Testis (tissue), 5 donors: ENCODE measurements around the gene BTG1. TPM values are rescaled to one million over a fixed set of nuclear protein-coding genes. Genes with fewer than 3 reads are reported as not detected.
A peak's percentile ranks its signal among the peaks of the same experiment; 100 is the strongest.

Experiments used
- DNase-seq: peaks from one replicate; pipeline ENCODE4 v3.0.0-alpha.2; 2019
- H3K27ac ChIP-seq, 2 donors: fragments of 200-600 bp; sonication (generic); one replicate each; pipeline ENCODE4 v1.5.1; 2019
- H3K27me3 ChIP-seq: fragments of 200-600 bp; sonication (generic); one replicate; pipeline ENCODE4 v1.5.1; 2019
- H3K36me3 ChIP-seq: fragments of 200-600 bp; sonication (generic); one replicate; pipeline ENCODE4 v1.5.1; 2017; ENCODE audit warnings: low read depth; ENCODE audit errors: missing control alignments
- H3K4me1 ChIP-seq: fragments of 200-600 bp; sonication (generic); one replicate; pipeline ENCODE4 v1.5.1; 2019
- H3K4me3 ChIP-seq, 2 donors: fragments of 200-600 bp; sonication (generic); one replicate each; pipeline ENCODE4 v1.5.1; 2017 to 2019
- H3K9me3 ChIP-seq: fragments of 200-600 bp; sonication (generic); one replicate; pipeline ENCODE4 v1.5.1; 2017
- POLR2A ChIP-seq: fragments of 450-650 bp; IDR thresholded peaks from one replicate; pipeline ENCODE4 v1.6.1; 2017; ENCODE audit warnings: antibody characterized with exemption, mild to moderate bottlenecking, moderate library complexity
- WGBS, 2 donors: methylation state at CpG; one replicate each; pipeline ENCODE4 v1.1.5; 2018; 5-methylcytosine and 5-hydroxymethylcytosine counted together
- intact Hi-C: fragments of 100-400 bp; cut with DNase I; formaldehyde crosslinking; loops from one replicate; pipeline ENCODE4 v1.15.1; 2023; ENCODE audit warnings: low total_unique reads
- long read RNA-seq, 2 donors: transcript quantifications; one replicate each; lab custom pipeline, GENCODE V29; 2026
- polyA plus RNA-seq: library from polyadenylated mRNA; stranded (reverse); fragments of 350-450 nt; fragmentation: Illumina TruSeq; extraction: RNeasy Lipid Tissue Mini Kit (QIAGEN cat#74804); gene quantifications from one replicate; pipeline ENCODE4 v1.2.3, GENCODE V29; 2014; ENCODE audit warnings: low read depth, low replicate concordance; ENCODE audit not compliant: insufficient read depth
- total RNA-seq, 2 donors: library from RNA; depleted of rRNA; stranded (reverse); fragments of >200 nt; gene quantifications; one replicate each; pipeline ENCODE4 v1.2.3, GENCODE V29; 2016
- TF ChIP-seq, protein P1 (sequence below), 3 experiments: fragments of 450-650 bp in 2 of 3; fragments of 200-600 bp in 1 of 3; sonication (generic) in 1 of 3; IDR thresholded peaks; one replicate each; pipeline ENCODE4 v1.5.1; 2016 to 2019; ENCODE audit warnings: antibody characterized with exemption in 3 of 3, mild to moderate bottlenecking in 2 of 3, moderate library complexity in 1 of 3

BTG1 gene, protein sequence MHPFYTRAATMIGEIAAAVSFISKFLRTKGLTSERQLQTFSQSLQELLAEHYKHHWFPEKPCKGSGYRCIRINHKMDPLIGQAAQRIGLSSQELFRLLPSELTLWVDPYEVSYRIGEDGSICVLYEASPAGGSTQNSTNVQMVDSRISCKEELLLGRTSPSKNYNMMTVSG
- total RNA-seq (10 to 100 TPM; 23.8 to 37.0 TPM), polyA plus RNA-seq (65.3 TPM)
- long read RNA-seq, donor 1, full-length matches to known transcripts = 86 of 86 reads
- long read RNA-seq, donor 1, partial matches to known transcripts = 0 of 86 reads
- long read RNA-seq, donor 1, other reads (novel, unspliced or antisense) = 0 of 86 reads
- long read RNA-seq, donor 2, full-length matches to known transcripts = 65 of 65 reads
- long read RNA-seq, donor 2, partial matches to known transcripts = 0 of 65 reads
- long read RNA-seq, donor 2, other reads (novel, unspliced or antisense) = 0 of 65 reads

DNA sequence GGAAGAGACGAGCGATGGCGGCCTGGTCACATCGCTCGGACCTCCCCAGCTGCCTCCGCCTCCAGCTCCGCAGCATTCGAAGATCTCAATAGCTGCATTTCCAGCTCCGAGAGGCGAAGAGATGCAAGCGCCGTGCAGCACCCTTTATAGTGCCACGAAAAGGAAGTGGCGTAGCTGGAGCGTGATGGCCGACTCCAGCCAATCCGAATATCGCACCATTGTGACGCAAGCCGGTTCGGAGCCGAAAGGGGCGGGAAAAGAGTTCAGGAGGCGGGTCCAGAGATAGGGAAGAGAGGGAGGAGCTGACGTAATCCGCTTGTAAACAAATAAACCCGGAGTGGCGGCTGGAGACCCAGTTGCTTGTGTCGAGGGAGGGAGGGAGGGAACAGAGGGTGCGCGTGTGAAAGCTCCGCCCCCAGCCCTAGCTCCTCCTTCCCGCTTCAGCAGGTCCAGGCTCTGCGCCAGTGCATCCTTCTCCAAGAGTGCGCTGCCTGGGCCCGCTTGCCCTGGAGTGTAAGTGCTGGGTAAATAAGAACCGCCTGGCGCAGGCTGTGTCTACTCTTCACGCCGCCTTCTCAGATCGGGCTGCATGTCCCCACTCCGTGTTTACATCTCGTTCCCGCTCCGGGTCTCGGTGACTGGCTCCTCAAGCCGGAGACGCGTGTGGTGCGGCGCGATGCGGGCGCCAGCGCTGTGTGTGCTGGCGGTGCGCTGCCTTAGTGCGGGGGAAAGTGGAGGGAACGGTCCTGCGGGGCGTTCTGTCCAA is at the start of gene BTG1:
Gene BTG1 (minus strand): TSS at position 116 of the 766 bp plus-strand sequence. CDS start 311 bp downstream, outside the sequence.
- intact Hi-C loops = loop anchor here (10.0 kb wide), 1 partner anchor 761 kb away; no protein-coding TSS in a partner anchor
- Histone ChIP-seq H3K27me3 (no peaks in the 10 kb centered on the region), H3K4me3 (peak within 1 kb of the TSS; percentile 92 to 99), H3K36me3 (no peaks in the 10 kb centered on the region), H3K27ac (peak within 1 kb of the TSS; percentile 100), H3K4me1 (peaks cover 6% of the 10 kb centered on the region), H3K9me3 (no peaks in the 10 kb centered on the region)
- WGBS, 2 donors = 0% methylated on average over 36 to 61 of the region's 61 CpGs
- peak; percentile 98 for TF ChIP-seq POLR2A
- TF ChIP-seq, protein P1, sequence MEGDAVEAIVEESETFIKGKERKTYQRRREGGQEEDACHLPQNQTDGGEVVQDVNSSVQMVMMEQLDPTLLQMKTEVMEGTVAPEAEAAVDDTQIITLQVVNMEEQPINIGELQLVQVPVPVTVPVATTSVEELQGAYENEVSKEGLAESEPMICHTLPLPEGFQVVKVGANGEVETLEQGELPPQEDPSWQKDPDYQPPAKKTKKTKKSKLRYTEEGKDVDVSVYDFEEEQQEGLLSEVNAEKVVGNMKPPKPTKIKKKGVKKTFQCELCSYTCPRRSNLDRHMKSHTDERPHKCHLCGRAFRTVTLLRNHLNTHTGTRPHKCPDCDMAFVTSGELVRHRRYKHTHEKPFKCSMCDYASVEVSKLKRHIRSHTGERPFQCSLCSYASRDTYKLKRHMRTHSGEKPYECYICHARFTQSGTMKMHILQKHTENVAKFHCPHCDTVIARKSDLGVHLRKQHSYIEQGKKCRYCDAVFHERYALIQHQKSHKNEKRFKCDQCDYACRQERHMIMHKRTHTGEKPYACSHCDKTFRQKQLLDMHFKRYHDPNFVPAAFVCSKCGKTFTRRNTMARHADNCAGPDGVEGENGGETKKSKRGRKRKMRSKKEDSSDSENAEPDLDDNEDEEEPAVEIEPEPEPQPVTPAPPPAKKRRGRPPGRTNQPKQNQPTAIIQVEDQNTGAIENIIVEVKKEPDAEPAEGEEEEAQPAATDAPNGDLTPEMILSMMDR (IDR thresholded peaks at IDR 0.05) = peak in 2 of 3 experiments; percentile 18 to 38
- DNase-seq = peak; percentile 100

DNA sequence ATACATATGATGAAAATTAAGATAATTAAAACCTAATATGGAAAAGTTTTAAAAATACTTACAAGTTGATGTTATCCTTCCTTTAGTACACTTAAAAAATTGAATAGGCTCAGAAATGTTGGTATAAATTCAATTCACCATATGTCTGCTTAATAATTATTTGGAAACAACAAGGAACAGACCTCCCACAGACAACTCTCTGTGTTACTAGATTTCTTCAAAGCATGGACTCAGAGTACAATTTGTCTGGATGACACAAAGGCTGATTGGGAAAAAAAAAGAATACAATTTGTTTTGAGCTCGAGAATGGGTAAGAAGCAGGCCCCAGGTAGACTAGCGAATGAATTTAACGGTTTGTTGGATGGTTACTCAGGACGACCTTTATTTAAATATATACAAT is 48.9 kb upstream of the BTG1 start:
- no peaks in the 10 kb centered on the region for H3K27me3 ChIP-seq
- DNase-seq = no peak
- intact Hi-C loops = no loop called here
- no peaks in the 10 kb centered on the region for H3K9me3 ChIP-seq
- no peaks in the 10 kb centered on the region for H3K36me3 ChIP-seq
- no peak for TF ChIP-seq POLR2A
- TF ChIP-seq, protein P1 (IDR thresholded peaks at IDR 0.05) = no peak
- H3K4me3 ChIP-seq = no peak overlapping the region
- 58 to 67% methylated on average over 4 of the region's 4 CpGs for WGBS, 2 donors
- H3K4me1 ChIP-seq = no peaks in the 10 kb centered on the region
- no peak overlapping the region for H3K27ac ChIP-seq

DNA sequence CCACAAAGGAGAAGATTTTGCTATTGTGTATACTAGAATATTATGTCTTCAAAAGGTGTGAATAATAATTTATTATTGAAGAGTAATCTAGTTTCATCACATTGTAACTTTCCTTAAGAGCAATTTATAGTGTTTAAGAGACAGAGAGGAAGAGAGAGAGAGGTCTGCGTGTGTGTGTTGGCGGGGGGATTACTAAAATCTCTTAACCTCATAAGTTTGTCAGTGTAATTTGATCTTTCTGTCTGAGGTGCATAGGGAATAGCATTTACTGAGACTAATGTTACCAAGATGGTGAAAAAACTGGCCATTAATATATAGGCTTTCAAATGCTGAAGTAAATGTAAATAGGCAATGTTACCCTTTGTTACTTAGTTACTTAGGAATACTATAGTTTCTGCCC is 48.2 kb upstream of the BTG1 start:
- TF ChIP-seq, protein P1 (IDR thresholded peaks at IDR 0.05) = no peak
- no peak for TF ChIP-seq POLR2A
- Histone ChIP-seq H3K27me3 (no peaks in the 10 kb centered on the region), H3K27ac (no peak overlapping the region), H3K36me3 (no peaks in the 10 kb centered on the region), H3K4me3 (no peak overlapping the region), H3K9me3 (no peaks in the 10 kb centered on the region), H3K4me1 (no peaks in the 10 kb centered on the region)
- WGBS, 2 donors = 81 to 85% methylated on average over 2 of the region's 2 CpGs
- DNase-seq = no peak
- intact Hi-C loops = no loop called here

DNA sequence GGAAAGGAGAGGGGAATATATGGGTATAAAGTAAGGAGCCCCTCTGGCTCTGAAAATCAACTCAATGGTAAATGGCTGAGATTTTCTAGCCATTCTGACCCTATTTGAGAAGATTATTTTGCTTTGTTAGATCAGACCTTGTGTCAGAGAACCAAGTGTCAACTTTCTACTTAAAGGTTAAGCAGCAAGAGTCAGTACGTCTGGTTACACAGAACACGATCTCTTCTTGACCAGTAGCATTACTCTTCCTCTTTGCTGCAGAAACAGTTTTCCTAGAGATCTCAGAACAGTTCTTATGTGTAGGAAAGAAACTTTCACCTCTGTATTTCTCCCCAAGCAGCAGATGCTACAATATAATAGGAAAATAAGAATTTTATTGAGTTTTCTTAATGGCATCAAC is 47.4 kb upstream of the BTG1 start:
- no peaks in the 10 kb centered on the region for H3K36me3 ChIP-seq
- H3K27ac ChIP-seq = no peak overlapping the region
- H3K4me3 ChIP-seq = no peak overlapping the region
- DNase-seq = no peak
- H3K9me3 ChIP-seq = no peaks in the 10 kb centered on the region
- intact Hi-C loops = no loop called here
- H3K4me1 ChIP-seq = no peaks in the 10 kb centered on the region
- 39 to 47% methylated on average over 2 of the region's 2 CpGs for WGBS, 2 donors
- no peak for TF ChIP-seq POLR2A
- TF ChIP-seq, protein P1 (IDR thresholded peaks at IDR 0.05) = no peak
- H3K27me3 ChIP-seq = no peaks in the 10 kb centered on the region
